ENCODE data around the gene F11R. TPM values are rescaled to one million over a fixed set of nuclear protein-coding genes. Genes with fewer than 3 reads are reported as not detected.

The F11R gene
- total and polyA plus RNA-seq, 2 of the 13 experiments (the other 11 are each of a cell fraction or from before 2014, with no cell fraction given): 95.8 to 105 TPM

DNA sequence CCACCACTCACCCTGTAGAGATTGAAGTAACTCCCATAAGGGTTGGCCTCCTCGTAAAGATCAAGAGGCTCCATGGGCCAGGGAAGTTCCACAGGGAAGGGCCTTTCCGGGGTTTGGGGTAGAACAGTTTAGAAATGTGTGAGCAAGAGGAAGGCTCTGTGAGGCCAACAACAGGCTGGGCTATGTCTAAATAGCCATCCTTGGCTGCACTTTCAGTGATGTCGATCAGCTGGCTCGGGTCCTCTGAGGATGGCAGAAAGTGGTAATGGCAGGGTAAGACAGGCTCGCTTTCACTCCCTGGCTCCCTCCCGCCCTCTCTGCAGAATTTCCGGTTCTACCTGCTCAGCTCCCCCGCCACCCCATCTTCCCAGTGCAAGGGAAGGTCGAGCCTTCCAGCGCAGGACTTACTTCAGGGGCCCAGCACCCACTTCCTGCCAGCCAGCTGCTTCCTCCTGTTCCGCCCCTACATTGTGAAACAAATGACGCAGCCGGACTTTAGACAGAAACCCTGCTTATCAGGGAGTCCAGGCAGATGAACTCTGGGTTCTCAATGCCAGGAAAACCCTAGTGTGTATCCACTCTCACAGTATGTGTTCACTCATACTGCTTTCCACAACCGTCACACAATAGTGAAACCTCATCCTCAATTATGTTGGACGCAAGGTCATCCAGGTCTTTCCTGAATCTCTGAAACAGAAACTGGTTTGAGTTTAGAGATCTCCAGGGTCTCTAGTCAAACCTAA is 7.3 kb downstream of the F11R start (continued):
- TF ChIP-seq, protein P1, sequence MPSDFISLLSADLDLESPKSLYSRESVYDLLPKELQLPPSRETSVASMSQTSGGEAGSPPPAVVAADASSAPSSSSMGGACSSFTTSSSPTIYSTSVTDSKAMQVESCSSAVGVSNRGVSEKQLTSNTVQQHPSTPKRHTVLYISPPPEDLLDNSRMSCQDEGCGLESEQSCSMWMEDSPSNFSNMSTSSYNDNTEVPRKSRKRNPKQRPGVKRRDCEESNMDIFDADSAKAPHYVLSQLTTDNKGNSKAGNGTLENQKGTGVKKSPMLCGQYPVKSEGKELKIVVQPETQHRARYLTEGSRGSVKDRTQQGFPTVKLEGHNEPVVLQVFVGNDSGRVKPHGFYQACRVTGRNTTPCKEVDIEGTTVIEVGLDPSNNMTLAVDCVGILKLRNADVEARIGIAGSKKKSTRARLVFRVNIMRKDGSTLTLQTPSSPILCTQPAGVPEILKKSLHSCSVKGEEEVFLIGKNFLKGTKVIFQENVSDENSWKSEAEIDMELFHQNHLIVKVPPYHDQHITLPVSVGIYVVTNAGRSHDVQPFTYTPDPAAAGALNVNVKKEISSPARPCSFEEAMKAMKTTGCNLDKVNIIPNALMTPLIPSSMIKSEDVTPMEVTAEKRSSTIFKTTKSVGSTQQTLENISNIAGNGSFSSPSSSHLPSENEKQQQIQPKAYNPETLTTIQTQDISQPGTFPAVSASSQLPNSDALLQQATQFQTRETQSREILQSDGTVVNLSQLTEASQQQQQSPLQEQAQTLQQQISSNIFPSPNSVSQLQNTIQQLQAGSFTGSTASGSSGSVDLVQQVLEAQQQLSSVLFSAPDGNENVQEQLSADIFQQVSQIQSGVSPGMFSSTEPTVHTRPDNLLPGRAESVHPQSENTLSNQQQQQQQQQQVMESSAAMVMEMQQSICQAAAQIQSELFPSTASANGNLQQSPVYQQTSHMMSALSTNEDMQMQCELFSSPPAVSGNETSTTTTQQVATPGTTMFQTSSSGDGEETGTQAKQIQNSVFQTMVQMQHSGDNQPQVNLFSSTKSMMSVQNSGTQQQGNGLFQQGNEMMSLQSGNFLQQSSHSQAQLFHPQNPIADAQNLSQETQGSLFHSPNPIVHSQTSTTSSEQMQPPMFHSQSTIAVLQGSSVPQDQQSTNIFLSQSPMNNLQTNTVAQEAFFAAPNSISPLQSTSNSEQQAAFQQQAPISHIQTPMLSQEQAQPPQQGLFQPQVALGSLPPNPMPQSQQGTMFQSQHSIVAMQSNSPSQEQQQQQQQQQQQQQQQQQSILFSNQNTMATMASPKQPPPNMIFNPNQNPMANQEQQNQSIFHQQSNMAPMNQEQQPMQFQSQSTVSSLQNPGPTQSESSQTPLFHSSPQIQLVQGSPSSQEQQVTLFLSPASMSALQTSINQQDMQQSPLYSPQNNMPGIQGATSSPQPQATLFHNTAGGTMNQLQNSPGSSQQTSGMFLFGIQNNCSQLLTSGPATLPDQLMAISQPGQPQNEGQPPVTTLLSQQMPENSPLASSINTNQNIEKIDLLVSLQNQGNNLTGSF (CRISPR knock-in tag; IDR thresholded peaks at IDR 0.05): no peak
- TF ChIP-seq YEATS4 (CRISPR knock-in tag; IDR thresholded peaks at IDR 0.05; ENCODE audit: borderline replicate concordance): peak; percentile 83
- peak; percentile 69 for TF ChIP-seq ATF7 (IDR thresholded peaks at IDR 0.05)
- TF ChIP-seq ATF7 (CRISPR knock-in tag; IDR thresholded peaks at IDR 0.05): peak; percentile 97
- TF ChIP-seq, protein P2, sequence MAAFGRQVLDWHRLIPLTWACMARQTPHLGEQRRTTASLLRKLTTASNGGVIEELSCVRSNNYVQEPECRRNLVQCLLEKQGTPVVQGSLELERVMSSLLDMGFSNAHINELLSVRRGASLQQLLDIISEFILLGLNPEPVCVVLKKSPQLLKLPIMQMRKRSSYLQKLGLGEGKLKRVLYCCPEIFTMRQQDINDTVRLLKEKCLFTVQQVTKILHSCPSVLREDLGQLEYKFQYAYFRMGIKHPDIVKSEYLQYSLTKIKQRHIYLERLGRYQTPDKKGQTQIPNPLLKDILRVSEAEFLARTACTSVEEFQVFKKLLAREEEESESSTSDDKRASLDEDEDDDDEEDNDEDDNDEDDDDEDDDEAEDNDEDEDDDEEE (CRISPR knock-in tag; IDR thresholded peaks at IDR 0.05): peak; percentile 77
- peak; percentile 77 for TF ChIP-seq ZMYM2 (CRISPR knock-in tag; IDR thresholded peaks at IDR 0.05)
- peak; percentile 96 for TF ChIP-seq ZNF124 (CRISPR knock-in tag; IDR thresholded peaks at IDR 0.05)
- TF ChIP-seq PAWR (CRISPR knock-in tag; IDR thresholded peaks at IDR 0.05; ENCODE audit: borderline replicate concordance): 0 out of 2 replicates have a peak, but pooled peaks have one; percentile 6
- no peak for TF ChIP-seq SYNCRIP (IDR thresholded peaks at IDR 0.05; ENCODE audit: insufficient read depth, low read depth, low read length)
- TF ChIP-seq HNRNPLL (IDR thresholded peaks at IDR 0.05; ENCODE audit: low read depth, low read length, poor library complexity, severe bottlenecking): no peak
- TF ChIP-seq ZNF766 (CRISPR knock-in tag; IDR thresholded peaks at IDR 0.05; ENCODE audit: borderline replicate concordance): no peak
- TF ChIP-seq STAG1 (CRISPR knock-in tag; IDR thresholded peaks at IDR 0.05): no peak
- no peak for TF ChIP-seq ZNF432 (CRISPR knock-in tag; IDR thresholded peaks at IDR 0.05; ENCODE audit: borderline replicate concordance)
- no peak for TF ChIP-seq PRPF4 (IDR thresholded peaks at IDR 0.05; ENCODE audit: low read depth, low read length, poor library complexity, severe bottlenecking)
- TF ChIP-seq ZFP36 (IDR thresholded peaks at IDR 0.05; ENCODE audit: borderline replicate concordance, low read depth, low read length, partially characterized antibody): no peak
- TF ChIP-seq KDM5A (IDR thresholded peaks at IDR 0.05; ENCODE audit: borderline replicate concordance, low read length): 0 out of 2 replicates have a peak, but pooled peaks have one; percentile 20
- TF ChIP-seq, protein P3, sequence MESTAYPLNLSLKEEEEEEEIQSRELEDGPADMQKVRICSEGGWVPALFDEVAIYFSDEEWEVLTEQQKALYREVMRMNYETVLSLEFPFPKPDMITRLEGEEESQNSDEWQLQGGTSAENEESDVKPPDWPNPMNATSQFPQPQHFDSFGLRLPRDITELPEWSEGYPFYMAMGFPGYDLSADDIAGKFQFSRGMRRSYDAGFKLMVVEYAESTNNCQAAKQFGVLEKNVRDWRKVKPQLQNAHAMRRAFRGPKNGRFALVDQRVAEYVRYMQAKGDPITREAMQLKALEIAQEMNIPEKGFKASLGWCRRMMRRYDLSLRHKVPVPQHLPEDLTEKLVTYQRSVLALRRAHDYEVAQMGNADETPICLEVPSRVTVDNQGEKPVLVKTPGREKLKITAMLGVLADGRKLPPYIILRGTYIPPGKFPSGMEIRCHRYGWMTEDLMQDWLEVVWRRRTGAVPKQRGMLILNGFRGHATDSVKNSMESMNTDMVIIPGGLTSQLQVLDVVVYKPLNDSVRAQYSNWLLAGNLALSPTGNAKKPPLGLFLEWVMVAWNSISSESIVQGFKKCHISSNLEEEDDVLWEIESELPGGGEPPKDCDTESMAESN (CRISPR knock-in tag; conservative IDR thresholded peaks at IDR 0.05): peak; percentile 94
- TF ChIP-seq, protein P4, sequence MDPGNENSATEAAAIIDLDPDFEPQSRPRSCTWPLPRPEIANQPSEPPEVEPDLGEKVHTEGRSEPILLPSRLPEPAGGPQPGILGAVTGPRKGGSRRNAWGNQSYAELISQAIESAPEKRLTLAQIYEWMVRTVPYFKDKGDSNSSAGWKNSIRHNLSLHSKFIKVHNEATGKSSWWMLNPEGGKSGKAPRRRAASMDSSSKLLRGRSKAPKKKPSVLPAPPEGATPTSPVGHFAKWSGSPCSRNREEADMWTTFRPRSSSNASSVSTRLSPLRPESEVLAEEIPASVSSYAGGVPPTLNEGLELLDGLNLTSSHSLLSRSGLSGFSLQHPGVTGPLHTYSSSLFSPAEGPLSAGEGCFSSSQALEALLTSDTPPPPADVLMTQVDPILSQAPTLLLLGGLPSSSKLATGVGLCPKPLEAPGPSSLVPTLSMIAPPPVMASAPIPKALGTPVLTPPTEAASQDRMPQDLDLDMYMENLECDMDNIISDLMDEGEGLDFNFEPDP (CRISPR knock-in tag; conservative IDR thresholded peaks at IDR 0.05): no peak
- TF ChIP-seq ZNF501 (CRISPR knock-in tag; IDR thresholded peaks at IDR 0.05): peak; percentile 28
- no peak for TF ChIP-seq AGO1 (IDR thresholded peaks at IDR 0.05; ENCODE audit: low read depth, low read length, poor library complexity, severe bottlenecking)

All from HepG2 (cell line).